Endothelial cell of umbilical vein (primary cell): ENCODE results near the gene CLEC17A. TPM values are rescaled to one million over a fixed set of nuclear protein-coding genes. Genes with fewer than 3 reads are reported as not detected.

Experiments used
- BruUV-seq: library from RNA; stranded (reverse); fragments of 400-500 nt; replicated peaks from 2 replicates; lab custom pipeline; 2021; lab: Mats Ljungman, UMichigan
- CTCF ChIA-PET: fragments of 300-600, 350-600 bp; sonication (Branson Sonifier 250); formaldehyde crosslinking; loops from one replicate; lab custom pipeline; 2021; ENCODE audit warnings: antibody characterized with exemption, inconsistent platforms; lab: Charles Lee
- POLR2A ChIA-PET: fragments of 300-600, 350-600 bp; sonication (Branson Sonifier 250); formaldehyde crosslinking; loops from one replicate; lab custom pipeline; 2021; ENCODE audit warnings: antibody characterized with exemption, inconsistent platforms; lab: Charles Lee
- DNase-seq: peaks from one replicate; pipeline ENCODE4 v3.0.0-alpha.2; 2011; ENCODE audit warnings: low read depth, low spot score
- FAIRE-seq: peaks from 2 replicates; lab custom pipeline; 2011; peaks lifted over from hg19 to GRCh38; lab: Jason Lieb, UNC
- H2AFZ ChIP-seq: 2 replicates; pipeline ENCODE4 v1.6.0; 2012; ENCODE audit warnings: low read depth, low read length, control low read depth, inconsistent platforms
- H3K27ac ChIP-seq: 2 replicates; pipeline ENCODE4 v1.5.1; 2011; ENCODE audit warnings: low read depth, mild to moderate bottlenecking, control low read depth, low read length, moderate library complexity; ENCODE audit not compliant: insufficient read depth
- H3K27me3 ChIP-seq, 2 experiments: 2 replicates each; pipeline versions ENCODE4 v1.6.0 to v1.6.1; 2011; ENCODE audit warnings: low read length in 2 of 2, mixed read lengths in 1 of 2; ENCODE audit not compliant: control insufficient read depth in 2 of 2, insufficient read depth in 2 of 2
- H3K36me3 ChIP-seq, 2 experiments: 2 replicates in 1 of 2; 3 replicates in 1 of 2; pipeline ENCODE4 v1.5.1; 2011; ENCODE audit warnings: low read length in 2 of 2, mild to moderate bottlenecking in 1 of 2, moderate library complexity in 1 of 2; ENCODE audit not compliant: control insufficient read depth in 2 of 2, insufficient read depth in 2 of 2; ENCODE audit errors: extremely low read depth in 1 of 2
- H3K4me1 ChIP-seq: 3 replicates; pipeline ENCODE4 v1.5.1; 2011; ENCODE audit warnings: mild to moderate bottlenecking, low read length; ENCODE audit not compliant: control insufficient read depth, insufficient read depth; ENCODE audit errors: extremely low read depth
- H3K4me2 ChIP-seq: 2 replicates; pipeline ENCODE4 v1.6.1; 2011; ENCODE audit warnings: low read length, control low read depth, mixed read lengths; ENCODE audit not compliant: insufficient read depth
- H3K4me3 ChIP-seq, 3 experiments: fragments of 200-600 bp in 1 of 3; sonication (generic), shearing (Covaris generic) in 1 of 3; replicated peaks in 1 of 3; 2 replicates each; pipeline ENCODE4 v1.5.1; 2011 to 2016; ENCODE audit warnings: control low read depth in 3 of 3, low read length in 3 of 3, mild to moderate bottlenecking in 2 of 3, inconsistent platforms in 1 of 3, low read depth in 1 of 3, moderate library complexity in 1 of 3; ENCODE audit not compliant: insufficient read depth in 1 of 3
- H3K79me2 ChIP-seq: 2 replicates; pipeline ENCODE4 v1.6.0; 2012; ENCODE audit warnings: low read length, inconsistent platforms; ENCODE audit not compliant: control insufficient read depth, insufficient read depth
- H3K9ac ChIP-seq: replicated peaks from 2 replicates; pipeline ENCODE3; 2011; ENCODE audit warnings: low read length, control low read depth; ENCODE audit not compliant: insufficient read depth; ENCODE audit errors: extremely low read depth
- H3K9me1 ChIP-seq: replicated peaks from 3 replicates; pipeline ENCODE4 v1.6.0; 2011; ENCODE audit warnings: mild to moderate bottlenecking, low read length; ENCODE audit not compliant: control insufficient read depth, insufficient read depth; ENCODE audit errors: extremely low read depth
- H3K9me3 ChIP-seq: replicated peaks from 2 replicates; pipeline ENCODE4 v1.5.1; 2012; ENCODE audit warnings: low read length, inconsistent platforms; ENCODE audit not compliant: control insufficient read depth, insufficient read depth
- H4K20me1 ChIP-seq: replicated peaks from 2 replicates; pipeline ENCODE3; 2011; ENCODE audit warnings: mild to moderate bottlenecking, low read length; ENCODE audit not compliant: control insufficient read depth, insufficient read depth; ENCODE audit errors: extremely low read depth
- CTCF ChIP-seq, 2 donors: IDR thresholded peaks; 1 replicate in 1 of 2; 2 replicates in 1 of 2; pipeline ENCODE4 v1.5.1; 2011; ENCODE audit warnings: low read length in 2 of 2, mild to moderate bottlenecking in 2 of 2, moderate library complexity in 2 of 2, control low read depth in 1 of 2, inconsistent platforms in 1 of 2, low read depth in 1 of 2; ENCODE audit not compliant: insufficient read depth in 1 of 2; ENCODE audit errors: extremely low read depth in 1 of 2
- EZH2 ChIP-seq: IDR thresholded peaks from 2 replicates; pipeline ENCODE4 v1.6.1; 2012; ENCODE audit warnings: borderline replicate concordance, low read depth, mild to moderate bottlenecking, moderate library complexity, low read length, inconsistent platforms; ENCODE audit not compliant: severe bottlenecking
- FOS ChIP-seq: IDR thresholded peaks from 2 replicates; pipeline ENCODE4 v1.6.1; 2011; ENCODE audit warnings: mild to moderate bottlenecking, low read length, moderate library complexity, borderline replicate concordance; ENCODE audit not compliant: insufficient read depth
- GATA2 ChIP-seq: IDR thresholded peaks from 2 replicates; pipeline ENCODE4 v1.7.0; 2011; ENCODE audit warnings: low read depth, mild to moderate bottlenecking, moderate library complexity, mixed read lengths, low read length; ENCODE audit not compliant: insufficient read length, insufficient read depth
- JUN ChIP-seq: IDR thresholded peaks from 2 replicates; pipeline ENCODE4 v1.6.1; 2011; ENCODE audit warnings: borderline replicate concordance, low read depth; ENCODE audit not compliant: insufficient read length, insufficient read depth
- MAX ChIP-seq: IDR thresholded peaks from 2 replicates; pipeline ENCODE4 v1.6.1; 2011; ENCODE audit not compliant: insufficient read depth, insufficient read length
- MYC ChIP-seq: IDR thresholded peaks from one replicate; pipeline ENCODE4 v1.6.1; 2011; ENCODE audit warnings: mild to moderate bottlenecking, low read depth, low read length
- POLR2A ChIP-seq: IDR thresholded peaks from 2 replicates; pipeline ENCODE4 v1.6.1; 2012; ENCODE audit warnings: low read depth, mild to moderate bottlenecking, control low read depth, low read length
- POLR2AphosphoS5 ChIP-seq: IDR thresholded peaks from 2 replicates; pipeline ENCODE4 v1.6.1; 2012; ENCODE audit warnings: low read depth, mild to moderate bottlenecking, control low read depth, low read length, moderate library complexity; ENCODE audit not compliant: insufficient read depth
- dilution Hi-C: fragments of 300-500 bp; cut with MboI; formaldehyde crosslinking; loops from one replicate; pipeline ENCODE4 v1.15.0; 2019; ENCODE audit warnings: low sequenced_read_pairs; ENCODE audit not compliant: extremely low pct_ligation_motif_present
- intact Hi-C: fragments of 100-400 bp; cut with micrococcal nuclease; formaldehyde crosslinking; loops from one replicate; pipeline ENCODE4 v1.10.0; 2022
- polyA plus RNA-seq, 4 experiments: library from polyadenylated mRNA; depleted of rRNA in 3 of 4; stranded (reverse) in 3 of 4; unstranded in 1 of 4; fragments of >200 nt; gene quantifications; 2 replicates each; pipeline versions ENCODE4 v1.2.1 to v1.2.3, GENCODE V29; 2011 to 2012; ENCODE audit warnings: missing spikeins in 1 of 4
- total RNA-seq: library from RNA; stranded (reverse); gene quantifications from 2 replicates; pipeline ENCODE4 v1.2.3, GENCODE V29; 2021

Gene CLEC17A
- total and polyA plus RNA-seq, 2 donors (not counting 3 experiments of a cell fraction or from before 2014, with no cell fraction given): 0.07 TPM; not detected in 1

- Histone ChIP-seq H2AFZ (no peak overlapping the region), H3K4me1 (no peaks in the 10 kb centered on the region), H3K4me2 (no peak overlapping the region), H3K9me3 (no peaks in the 10 kb centered on the region), H3K79me2 (no peaks in the 10 kb centered on the region), H3K27me3 (no peaks in the 10 kb centered on the region), H3K9ac (no peak overlapping the region), H4K20me1 (no peaks in the 10 kb centered on the region), H3K27ac (no peak overlapping the region), H3K9me1 (no peaks in the 10 kb centered on the region), H3K4me3 (no peak overlapping the region), H3K36me3 (no peaks in the 10 kb centered on the region)
- DNase-seq (no peak), FAIRE-seq (no peak)
- intact Hi-C loops (no loop called here), dilution Hi-C loops (no loop called here)
- POLR2A ChIA-PET: no interaction called here
- CTCF ChIA-PET: no interaction called here
- TF ChIP-seq MYC (no peak), CTCF (IDR thresholded peaks at IDR 0.05; ENCODE audit: extremely low read depth in 1 of 2, insufficient read depth in 1 of 2, low read depth in 1 of 2, low read length in 2 of 2) (no peak), EZH2 (no peak), POLR2AphosphoS5 (no peak), FOS (no peak), POLR2A (no peak), MAX (no peak), JUN (no peak), GATA2 (no peak)
- no TSS peak for BruUV-seq
Measured at GRCh38 chr19:14614099-14614412, 31.2 kb downstream of the CLEC17A start.
